GM04504 (cell line): Measurements from ENCODE around the gene SSTR5.

Experiments used
- DNase-seq: peaks from one replicate; pipeline ENCODE4 v3.0.0-alpha.2; 2012; ENCODE audit warnings: low read depth

SSTR5 gene

GRCh38 chr16:1125471-1125870, 52.9 kb downstream of the SSTR5 start:
- no peak for DNase-seq

GRCh38 chr16:1126044-1126443, 53.5 kb downstream of the SSTR5 start:
- no peak for DNase-seq

- DNase-seq, result no peak
These were observed 54.0 kb downstream of the SSTR5 start for GRCh38 chr16:1126586-1126985.

GRCh38 chr16:1127101-1127500, 54.6 kb downstream of the SSTR5 start:
- no peak for DNase-seq

- DNase-seq, result no peak
These were observed 55.6 kb downstream of the SSTR5 start for GRCh38 chr16:1127971-1128715.

- no peak for DNase-seq
These were observed 56.8 kb downstream of the SSTR5 start for GRCh38 chr16:1129106-1129960.

GRCh38 chr16:1130382-1130781, 57.8 kb downstream of the SSTR5 start:
- no peak for DNase-seq
